HT1080 (cell line): ENCODE measurements around the gene FUZ. TPM values are rescaled to one million over a fixed set of nuclear protein-coding genes. Genes with fewer than 3 reads are reported as not detected.
"Not testable (repeated sequence)": the region's sequence is repeated elsewhere in the genome, so short reads cannot be mapped to it uniquely, and the experiment has no call there.

Experiments used
- DNase-seq: peaks from one replicate; pipeline ENCODE4 v3.0.0-alpha.2; 2015; ENCODE audit warnings: low read depth
- total RNA-seq: library from RNA; depleted of rRNA; stranded (reverse); fragments of >200 nt; shearing (Covaris generic); gene quantifications from 2 replicates; pipeline ENCODE4 v1.2.3, GENCODE V29; 2014

Gene FUZ
- total RNA-seq, 1 experiment from 2014 or later, result 72.2 TPM

GRCh38 chr19:49833599-49833998 is 20.5 kb upstream of the FUZ start:
- no peak for DNase-seq

DNA sequence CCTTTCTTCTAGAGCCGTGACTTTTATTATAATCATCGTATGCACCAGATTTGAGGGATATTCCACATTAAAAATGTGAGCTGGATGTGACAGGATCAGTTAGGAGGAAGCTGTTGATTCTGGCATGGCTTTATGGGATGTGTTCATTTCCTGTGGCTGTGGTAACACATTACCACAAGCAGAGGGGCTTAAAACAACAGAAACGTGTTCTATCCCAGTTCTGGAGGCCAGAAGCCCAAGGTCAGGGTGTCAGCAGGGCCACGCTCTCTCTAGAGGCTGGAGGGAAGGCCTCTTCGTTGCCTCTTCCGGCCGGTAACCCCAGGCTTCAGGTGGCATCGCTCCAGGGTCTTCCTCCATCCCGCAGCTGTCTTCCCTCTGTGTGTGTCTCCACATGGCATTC is 19.5 kb upstream of the FUZ start:
- DNase-seq, result peak; percentile 45

GRCh38 chr19:49831592-49831991 is 18.5 kb upstream of the FUZ start:
- no peak for DNase-seq

DNA sequence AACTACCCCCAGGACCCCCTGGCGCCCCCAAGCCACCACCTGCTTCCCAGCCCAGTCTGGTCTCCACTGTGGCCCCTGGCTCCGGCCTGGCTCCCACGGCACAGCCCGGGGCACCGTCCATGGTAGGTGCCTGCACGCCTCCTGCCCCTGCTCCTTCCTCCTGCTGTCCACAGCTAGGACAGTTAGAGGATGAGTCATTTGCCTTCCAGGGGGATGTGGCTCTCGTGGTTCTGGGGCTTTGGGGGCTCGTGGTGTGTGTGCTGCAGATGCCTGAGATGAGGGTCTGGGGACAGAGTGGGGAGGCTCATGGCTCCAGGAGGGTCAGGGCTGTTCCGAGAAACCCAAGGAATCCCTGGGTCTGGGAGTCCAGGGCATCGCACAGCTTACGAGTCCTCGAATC is 17.7 kb upstream of the FUZ start:
- DNase-seq, result no peak

- DNase-seq, result no peak
These were observed 16.6 kb upstream of the FUZ start for GRCh38 chr19:49829721-49830120.

DNA sequence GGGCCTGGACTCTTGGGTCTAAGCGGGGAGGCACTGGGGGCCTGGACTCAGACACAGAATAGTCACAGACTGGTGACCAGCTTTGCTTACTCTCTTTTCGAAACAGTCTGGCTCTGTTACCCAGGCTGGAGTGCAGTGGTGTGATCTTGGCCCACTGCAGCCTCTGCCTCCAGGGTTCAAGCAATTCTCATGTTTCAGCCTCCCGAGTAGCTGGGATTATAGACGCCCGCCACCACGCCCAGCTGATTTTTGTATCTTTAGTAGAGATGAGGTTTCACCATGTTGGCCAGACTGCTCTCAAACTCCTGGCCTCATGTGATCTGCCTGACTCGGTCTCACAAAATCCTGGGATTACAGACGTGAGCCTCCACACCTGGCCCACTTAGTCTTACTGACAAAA is 16.1 kb upstream of the FUZ start:
- no peak for DNase-seq

DNA sequence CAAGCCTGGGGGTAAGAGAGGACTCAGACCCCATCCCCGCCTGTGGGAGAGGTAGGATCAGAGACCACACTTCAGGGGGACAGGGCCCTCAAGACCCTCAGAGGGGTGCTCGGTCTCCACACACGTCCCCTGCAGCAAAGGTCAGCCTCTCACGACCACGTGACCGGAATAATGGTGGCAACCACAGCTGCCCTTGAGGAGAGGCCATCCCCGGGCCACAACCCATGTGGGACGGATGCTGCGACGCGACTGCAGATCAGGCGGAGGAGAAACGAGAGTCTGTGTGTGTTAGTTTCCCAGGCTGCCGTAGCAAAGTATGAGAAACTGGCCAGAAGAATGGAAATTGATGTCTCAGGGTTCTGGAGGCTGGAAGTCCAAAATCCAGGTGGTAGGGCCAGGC is 13.9 kb upstream of the FUZ start:
- no peak for DNase-seq

GRCh38 chr19:49824662-49825061 is 11.6 kb upstream of the FUZ start:
- DNase-seq, result no peak

DNA sequence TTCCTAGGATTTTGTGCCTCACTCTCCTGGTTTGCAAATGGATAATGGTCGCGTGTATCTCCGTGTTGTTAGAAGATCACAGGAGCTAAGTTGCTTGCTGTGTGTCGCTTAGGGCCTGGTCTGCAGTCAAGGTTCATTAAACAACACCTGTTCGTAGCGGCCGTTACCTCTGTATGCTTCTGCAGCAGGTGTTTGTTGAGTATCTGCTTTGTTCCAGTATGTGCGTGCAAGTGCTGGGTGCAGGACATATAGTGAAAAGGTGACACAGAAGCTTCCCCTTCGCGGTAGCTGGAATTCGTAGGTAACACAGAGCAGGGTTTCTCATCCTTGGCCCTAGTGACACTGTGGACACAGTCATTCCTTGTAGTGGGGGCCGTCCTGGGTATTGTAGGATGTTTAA is 10.4 kb upstream of the FUZ start:
- DNase-seq, result no peak

GRCh38 chr19:49820125-49820524 is 7.0 kb upstream of the FUZ start:
- DNase-seq, result no peak

- not testable (repeated sequence) for DNase-seq
These were observed 6.5 kb upstream of the FUZ start for GRCh38 chr19:49819452-49820115.

- no peak for DNase-seq
These were observed 5.7 kb upstream of the FUZ start for GRCh38 chr19:49818649-49819370.

GRCh38 chr19:49817964-49818648 is 5.0 kb upstream of the FUZ start, which contains the start of gene MED25:
MED25 (plus strand) TSS chr19:49818289; CDS start chr19:49818342, 53 bp downstream.
- DNase-seq, result peak; percentile 85

- DNase-seq, result no peak
These were observed 3.5 kb upstream of the FUZ start for GRCh38 chr19:49816590-49816989.

- no peak for DNase-seq
These were observed 918 bp upstream of the FUZ start for GRCh38 chr19:49814010-49814409.

DNA sequence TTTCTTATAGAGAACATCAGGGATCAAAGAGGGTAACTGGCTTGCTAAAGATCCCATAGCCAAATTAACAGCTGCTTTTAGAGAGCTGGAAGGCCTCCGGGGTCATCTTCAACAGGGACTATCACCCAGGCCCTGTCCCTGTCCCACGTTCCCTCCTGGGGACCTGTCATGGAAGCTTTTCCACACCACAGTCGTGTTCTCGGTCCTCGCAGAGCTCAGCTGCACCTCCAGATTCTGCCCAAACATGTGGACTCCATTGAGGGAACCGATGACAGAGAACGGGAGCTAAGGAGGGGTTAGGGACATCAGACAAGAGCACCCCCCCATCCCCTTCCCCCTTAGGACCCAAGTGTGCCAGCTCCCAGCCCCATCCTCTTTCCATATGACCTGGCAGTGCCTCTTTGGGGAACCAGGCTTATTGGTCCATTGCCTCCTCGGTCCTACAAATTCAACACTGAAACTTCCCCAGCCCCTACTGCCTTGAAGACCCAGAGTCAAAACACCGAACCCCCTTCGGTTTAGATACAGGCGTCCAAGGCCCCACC is 568 bp downstream of the FUZ start:
- no peak for DNase-seq

DNA sequence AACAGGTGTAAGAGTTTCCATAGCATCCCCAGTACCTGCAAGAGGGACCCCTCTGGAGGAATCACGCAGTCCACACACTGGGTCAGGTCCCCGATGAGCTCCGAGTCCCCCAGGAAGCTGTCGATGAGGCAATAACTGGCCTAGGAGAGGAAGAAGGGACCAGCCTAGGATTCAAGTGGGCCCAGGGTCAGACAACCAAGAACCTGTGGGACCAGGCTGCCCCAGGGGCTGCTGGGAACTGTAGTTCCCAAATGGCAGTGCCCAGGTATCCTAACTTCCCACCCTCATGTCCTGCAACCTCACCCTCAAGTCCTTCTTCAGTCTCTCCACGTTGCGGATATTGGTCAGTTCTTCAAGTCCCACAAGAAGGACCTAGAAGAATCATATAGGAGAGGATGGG is 1.8 kb downstream of the FUZ start:
- no peak for DNase-seq

- DNase-seq, result no peak
These were observed 3.1 kb downstream of the FUZ start for GRCh38 chr19:49809941-49810389.

DNA sequence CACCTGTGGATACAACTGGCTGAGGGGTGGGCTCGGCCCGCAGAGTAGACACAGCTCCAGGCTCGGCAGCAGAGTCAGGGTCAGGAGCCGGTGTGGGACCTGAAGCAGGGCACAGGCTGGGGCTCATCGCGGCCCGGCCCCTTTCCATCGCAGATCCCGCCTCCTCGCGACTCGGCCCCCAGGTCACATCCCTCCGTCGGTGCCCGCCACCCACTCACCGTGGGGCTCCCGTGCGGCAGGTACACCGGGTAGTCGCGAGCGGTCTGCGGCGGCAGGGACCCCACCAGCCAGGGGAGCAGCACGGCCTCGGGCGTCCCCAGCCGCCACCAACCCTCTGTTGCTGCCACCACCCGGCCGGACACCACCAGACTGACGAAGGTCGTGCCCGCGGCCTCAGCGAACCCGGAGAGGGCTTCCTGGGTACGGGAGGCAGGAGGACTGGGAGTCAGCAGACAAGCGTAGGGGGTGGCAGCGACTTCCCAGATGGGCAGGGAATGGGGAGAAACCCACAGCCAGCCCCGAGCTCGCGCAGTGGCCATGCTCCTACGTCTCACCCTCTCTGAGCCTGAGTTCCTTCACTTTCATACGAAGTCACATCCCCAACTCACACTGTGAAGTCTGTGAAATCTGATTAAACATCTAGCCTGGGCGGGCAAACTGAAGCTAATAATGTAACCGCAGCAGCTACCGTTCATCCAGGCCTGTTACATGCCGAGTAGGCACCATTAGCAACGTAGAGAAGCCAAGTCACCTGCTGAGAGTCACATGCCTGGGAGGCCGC is 3.7 kb downstream of the FUZ start:
- DNase-seq, result no peak

GRCh38 chr19:49808711-49809159 is 4.4 kb downstream of the FUZ start:
- DNase-seq, result no peak
